GM19372 (cell line): ENCODE data around the gene GIMAP6.
"Not testable (repeated sequence)": the region's sequence is repeated elsewhere in the genome, so short reads cannot be mapped to it uniquely, and the experiment has no call there.

Experiments
- ATAC-seq: cut with Tn5 transposase; IDR thresholded peaks from one replicate; pipeline ENCODE4 v1.9.1; 2021; ENCODE audit warnings: mild to moderate bottlenecking, low read depth, moderate library complexity; ENCODE audit not compliant: unreplicated experiment

GIMAP6 gene

GRCh38 chr7:150587551-150587950, 44.6 kb downstream of the GIMAP6 start:
- no peak for ATAC-seq

GRCh38 chr7:150586785-150587152, 45.4 kb downstream of the GIMAP6 start:
- ATAC-seq, result no peak

GRCh38 chr7:150586068-150586784, 46.0 kb downstream of the GIMAP6 start:
- ATAC-seq, result no peak

- ATAC-seq, result no peak
Measured at GRCh38 chr7:150585199-150585598, 47.0 kb downstream of the GIMAP6 start.

DNA sequence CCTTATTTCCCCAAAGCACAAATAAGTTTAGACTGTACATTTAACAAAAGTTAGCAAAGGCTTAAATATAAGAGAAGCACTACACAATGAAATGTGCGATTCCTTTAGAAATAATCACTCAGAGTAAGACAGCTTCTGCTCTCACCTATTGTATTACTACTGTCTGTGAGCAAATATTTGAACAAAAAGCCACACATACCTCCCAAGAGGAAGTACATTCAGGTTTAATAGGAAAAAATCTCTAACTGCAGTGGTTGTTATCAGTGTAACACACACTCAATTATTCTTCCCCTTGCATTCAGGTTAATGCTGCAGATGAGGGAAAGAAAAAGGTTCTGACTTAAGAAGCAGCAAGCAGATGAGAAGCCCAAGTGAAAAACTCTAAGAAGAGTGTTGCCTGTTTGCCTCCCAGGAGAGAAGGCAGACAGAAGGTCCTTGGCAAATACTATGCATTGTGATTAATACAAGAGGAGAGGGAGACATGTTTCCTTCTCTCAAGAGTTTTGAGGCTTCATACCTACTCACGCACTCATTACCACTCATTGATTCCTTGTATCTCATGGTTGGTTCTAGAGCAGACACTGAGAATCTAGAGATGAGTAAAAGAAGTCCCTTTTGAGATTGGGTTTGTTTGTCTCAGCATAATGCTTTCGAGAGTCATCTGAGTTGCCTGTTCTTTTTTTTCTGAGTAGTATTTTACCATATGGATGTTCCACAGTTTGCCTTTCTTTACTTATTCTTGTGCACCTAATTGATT, 51.4 kb downstream of the GIMAP6 start:
- ATAC-seq, result no peak

DNA sequence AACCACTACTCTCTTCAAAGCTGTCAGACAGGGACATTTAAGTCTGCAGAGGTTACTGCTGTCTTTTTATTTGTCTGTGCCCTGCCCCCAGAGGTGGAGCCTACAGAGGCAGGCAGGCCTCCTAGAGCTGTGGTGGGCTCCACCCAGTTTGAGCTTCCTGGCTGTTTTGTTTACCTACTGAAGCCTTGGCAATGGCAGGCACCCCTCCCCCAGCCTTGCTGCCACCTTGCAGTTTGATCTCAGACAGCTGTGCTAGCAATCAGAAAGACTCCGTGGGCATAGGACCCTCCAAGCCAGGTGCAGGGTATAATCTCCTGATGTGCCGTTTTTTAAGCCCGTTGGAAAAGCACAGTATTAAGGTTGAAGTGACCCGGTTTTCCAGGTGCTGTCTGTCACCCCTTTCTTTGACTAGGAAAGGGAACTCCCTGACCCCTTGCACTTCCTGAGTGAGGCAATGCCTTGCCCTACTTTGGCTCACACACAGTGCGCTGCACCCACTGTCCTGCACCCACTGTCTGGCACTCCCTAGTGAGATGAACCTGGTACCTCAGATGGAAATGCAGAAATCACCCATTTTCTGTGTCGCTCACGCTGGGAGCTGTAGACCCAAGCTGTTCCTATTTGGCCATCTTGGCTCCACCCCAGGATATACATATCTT, 52.1 kb downstream of the GIMAP6 start:
- not testable (repeated sequence) for ATAC-seq
